Breast epithelium (tissue), 3 donors: Measurements from ENCODE around the gene PLXNB2.

Experiments used
- CTCF ChIP-seq, 3 donors: fragments of 450-650 bp; IDR thresholded peaks; one replicate each; pipeline ENCODE4 v1.5.1; 2016 to 2017; ENCODE audit warnings: antibody characterized with exemption in 3 of 3, mild to moderate bottlenecking in 3 of 3, moderate library complexity in 3 of 3
- POLR2A ChIP-seq: fragments of 450-650 bp; IDR thresholded peaks from one replicate; pipeline ENCODE4 v1.6.1; 2016; ENCODE audit warnings: antibody characterized with exemption, mild to moderate bottlenecking, moderate library complexity

- TF ChIP-seq CTCF (IDR thresholded peaks at IDR 0.05) (peak in 1 of 3 donors; percentile 14), POLR2A (no peak)
Observed at GRCh38 chr22:50274311-50274710, 33.1 kb downstream of the PLXNB2 start.
